Endothelial cell of umbilical vein (primary cell): ENCODE data around the gene ALOXE3. TPM values are rescaled to one million over a fixed set of nuclear protein-coding genes. Genes with fewer than 3 reads are reported as not detected.
A peak's percentile ranks its signal among the peaks of the same experiment; 100 is the strongest.

Experiments
- BruUV-seq: library from RNA; stranded (reverse); fragments of 400-500 nt; replicated peaks from 2 replicates; lab custom pipeline; 2021; lab: Mats Ljungman, UMichigan
- CTCF ChIA-PET: fragments of 300-600, 350-600 bp; sonication (Branson Sonifier 250); formaldehyde crosslinking; loops from one replicate; lab custom pipeline; 2021; ENCODE audit warnings: antibody characterized with exemption, inconsistent platforms; lab: Charles Lee
- POLR2A ChIA-PET: fragments of 300-600, 350-600 bp; sonication (Branson Sonifier 250); formaldehyde crosslinking; loops from one replicate; lab custom pipeline; 2021; ENCODE audit warnings: antibody characterized with exemption, inconsistent platforms; lab: Charles Lee
- DNase-seq: peaks from one replicate; pipeline ENCODE4 v3.0.0-alpha.2; 2011; ENCODE audit warnings: low read depth, low spot score
- FAIRE-seq: peaks from 2 replicates; lab custom pipeline; 2011; peaks lifted over from hg19 to GRCh38; lab: Jason Lieb, UNC
- H2AFZ ChIP-seq: 2 replicates; pipeline ENCODE4 v1.6.0; 2012; ENCODE audit warnings: low read depth, low read length, control low read depth, inconsistent platforms
- H3K27ac ChIP-seq: 2 replicates; pipeline ENCODE4 v1.5.1; 2011; ENCODE audit warnings: low read depth, mild to moderate bottlenecking, control low read depth, low read length, moderate library complexity; ENCODE audit not compliant: insufficient read depth
- H3K27me3 ChIP-seq, 2 experiments: 2 replicates each; pipeline versions ENCODE4 v1.6.0 to v1.6.1; 2011; ENCODE audit warnings: low read length in 2 of 2, mixed read lengths in 1 of 2; ENCODE audit not compliant: control insufficient read depth in 2 of 2, insufficient read depth in 2 of 2
- H3K36me3 ChIP-seq, 2 experiments: 2 replicates in 1 of 2; 3 replicates in 1 of 2; pipeline ENCODE4 v1.5.1; 2011; ENCODE audit warnings: low read length in 2 of 2, mild to moderate bottlenecking in 1 of 2, moderate library complexity in 1 of 2; ENCODE audit not compliant: control insufficient read depth in 2 of 2, insufficient read depth in 2 of 2; ENCODE audit errors: extremely low read depth in 1 of 2
- H3K4me1 ChIP-seq: 3 replicates; pipeline ENCODE4 v1.5.1; 2011; ENCODE audit warnings: mild to moderate bottlenecking, low read length; ENCODE audit not compliant: control insufficient read depth, insufficient read depth; ENCODE audit errors: extremely low read depth
- H3K4me2 ChIP-seq: 2 replicates; pipeline ENCODE4 v1.6.1; 2011; ENCODE audit warnings: low read length, control low read depth, mixed read lengths; ENCODE audit not compliant: insufficient read depth
- H3K4me3 ChIP-seq, 3 experiments: fragments of 200-600 bp in 1 of 3; sonication (generic), shearing (Covaris generic) in 1 of 3; replicated peaks in 1 of 3; 2 replicates each; pipeline ENCODE4 v1.5.1; 2011 to 2016; ENCODE audit warnings: control low read depth in 3 of 3, low read length in 3 of 3, mild to moderate bottlenecking in 2 of 3, inconsistent platforms in 1 of 3, low read depth in 1 of 3, moderate library complexity in 1 of 3; ENCODE audit not compliant: insufficient read depth in 1 of 3
- H3K79me2 ChIP-seq: 2 replicates; pipeline ENCODE4 v1.6.0; 2012; ENCODE audit warnings: low read length, inconsistent platforms; ENCODE audit not compliant: control insufficient read depth, insufficient read depth
- H3K9ac ChIP-seq: replicated peaks from 2 replicates; pipeline ENCODE3; 2011; ENCODE audit warnings: low read length, control low read depth; ENCODE audit not compliant: insufficient read depth; ENCODE audit errors: extremely low read depth
- H3K9me1 ChIP-seq: replicated peaks from 3 replicates; pipeline ENCODE4 v1.6.0; 2011; ENCODE audit warnings: mild to moderate bottlenecking, low read length; ENCODE audit not compliant: control insufficient read depth, insufficient read depth; ENCODE audit errors: extremely low read depth
- H3K9me3 ChIP-seq: replicated peaks from 2 replicates; pipeline ENCODE4 v1.5.1; 2012; ENCODE audit warnings: low read length, inconsistent platforms; ENCODE audit not compliant: control insufficient read depth, insufficient read depth
- H4K20me1 ChIP-seq: replicated peaks from 2 replicates; pipeline ENCODE3; 2011; ENCODE audit warnings: mild to moderate bottlenecking, low read length; ENCODE audit not compliant: control insufficient read depth, insufficient read depth; ENCODE audit errors: extremely low read depth
- CTCF ChIP-seq, 2 donors: IDR thresholded peaks; 1 replicate in 1 of 2; 2 replicates in 1 of 2; pipeline ENCODE4 v1.5.1; 2011; ENCODE audit warnings: low read length in 2 of 2, mild to moderate bottlenecking in 2 of 2, moderate library complexity in 2 of 2, control low read depth in 1 of 2, inconsistent platforms in 1 of 2, low read depth in 1 of 2; ENCODE audit not compliant: insufficient read depth in 1 of 2; ENCODE audit errors: extremely low read depth in 1 of 2
- MAX ChIP-seq: IDR thresholded peaks from 2 replicates; pipeline ENCODE4 v1.6.1; 2011; ENCODE audit not compliant: insufficient read depth, insufficient read length
- dilution Hi-C: fragments of 300-500 bp; cut with MboI; formaldehyde crosslinking; loops from one replicate; pipeline ENCODE4 v1.15.0; 2019; ENCODE audit warnings: low sequenced_read_pairs; ENCODE audit not compliant: extremely low pct_ligation_motif_present
- intact Hi-C: fragments of 100-400 bp; cut with micrococcal nuclease; formaldehyde crosslinking; loops from one replicate; pipeline ENCODE4 v1.10.0; 2022
- polyA plus RNA-seq, 4 experiments: library from polyadenylated mRNA; depleted of rRNA in 3 of 4; stranded (reverse) in 3 of 4; unstranded in 1 of 4; fragments of >200 nt; gene quantifications; 2 replicates each; pipeline versions ENCODE4 v1.2.1 to v1.2.3, GENCODE V29; 2011 to 2012; ENCODE audit warnings: missing spikeins in 1 of 4
- total RNA-seq: library from RNA; stranded (reverse); gene quantifications from 2 replicates; pipeline ENCODE4 v1.2.3, GENCODE V29; 2021

ALOXE3 gene
- total and polyA plus RNA-seq, 2 donors (not counting 3 experiments of a cell fraction or from before 2014, with no cell fraction given): 0.01 TPM; not detected in 1

GRCh38 chr17:8120520-8121406 lies 2.4 kb upstream of the ALOXE3 start:
- POLR2A ChIA-PET: interaction anchor here (1.6 to 2.7 kb wide), 2 partner anchors 52 to 53 kb away, joined by 4 to 16 read pairs; no protein-coding TSS in a partner anchor
- Histone ChIP-seq H4K20me1 (peaks cover 3% of the 10 kb centered on the region), H3K9me3 (no peaks in the 10 kb centered on the region), H3K36me3 (no peaks in the 10 kb centered on the region), H3K4me2 (peak overlapping the region; percentile 54), H3K79me2 (no peaks in the 10 kb centered on the region), H3K4me1 (peaks cover 45% of the 10 kb centered on the region), H3K9me1 (no peaks in the 10 kb centered on the region), H3K27me3 (peaks cover 24 to 31% of the 10 kb centered on the region in 2 experiments), H3K27ac (no peak overlapping the region), H3K9ac (peak overlapping the region; percentile 25), H2AFZ (peak overlapping the region; percentile 8), H3K4me3 (peak overlapping the region; percentile 42 to 51 (median 50))
- TF ChIP-seq CTCF (IDR thresholded peaks at IDR 0.05; ENCODE audit: extremely low read depth in 1 of 2, insufficient read depth in 1 of 2, low read depth in 1 of 2, low read length in 2 of 2) (peak; percentile 29 to 48), MAX (no peak)
- intact Hi-C loops (loop anchor here (1.0 to 5.0 kb wide), 5 partner anchors 38 to 278 kb away; no protein-coding TSS in a partner anchor), dilution Hi-C loops (no loop called here)
- CTCF ChIA-PET: interaction anchor here (0.9 to 6.8 kb wide), 11 partner anchors 11 to 103 kb away, joined by 3 to 51 read pairs (median 6); no protein-coding TSS in a partner anchor
- DNase-seq (peak; percentile 72), FAIRE-seq (peak; percentile 61)
- no TSS peak for BruUV-seq
